Nephron progenitor cell (in vitro differentiated cells): ENCODE data around the gene MYL2.

ENCODE experiments used
- DNase-seq: peaks from one replicate; pipeline ENCODE4 v3.0.0; 2021
- H3K27ac Mint-ChIP-seq: 2 replicates; pipeline ENCODE4 v1.8.0; 2021; ENCODE audit warnings: mild to moderate bottlenecking, moderate library complexity, mixed read lengths
- H3K27me3 Mint-ChIP-seq: 2 replicates; pipeline ENCODE4 v1.8.0; 2021; ENCODE audit warnings: mild to moderate bottlenecking, low read depth, mixed read lengths; ENCODE audit not compliant: poor library complexity
- H3K36me3 Mint-ChIP-seq: 2 replicates; pipeline ENCODE4 v1.8.0; 2021; ENCODE audit warnings: low read depth, mixed read lengths
- H3K4me1 Mint-ChIP-seq: 2 replicates; pipeline ENCODE4 v1.8.0; 2021; ENCODE audit warnings: mixed read lengths
- H3K4me3 Mint-ChIP-seq: 2 replicates; pipeline ENCODE4 v1.8.0; 2021; ENCODE audit warnings: mild to moderate bottlenecking, moderate library complexity, mixed read lengths
- H3K9me3 Mint-ChIP-seq: 2 replicates; pipeline ENCODE4 v1.8.0; 2021; ENCODE audit warnings: mild to moderate bottlenecking, moderate library complexity, mixed read lengths
- TF ChIP-seq, protein P1 (sequence below): fragments of 200-600 bp; sonication (generic); IDR thresholded peaks from 2 replicates; pipeline ENCODE4 v1.5.0; 2021; ENCODE audit warnings: antibody characterized with exemption

Gene MYL2

DNA sequence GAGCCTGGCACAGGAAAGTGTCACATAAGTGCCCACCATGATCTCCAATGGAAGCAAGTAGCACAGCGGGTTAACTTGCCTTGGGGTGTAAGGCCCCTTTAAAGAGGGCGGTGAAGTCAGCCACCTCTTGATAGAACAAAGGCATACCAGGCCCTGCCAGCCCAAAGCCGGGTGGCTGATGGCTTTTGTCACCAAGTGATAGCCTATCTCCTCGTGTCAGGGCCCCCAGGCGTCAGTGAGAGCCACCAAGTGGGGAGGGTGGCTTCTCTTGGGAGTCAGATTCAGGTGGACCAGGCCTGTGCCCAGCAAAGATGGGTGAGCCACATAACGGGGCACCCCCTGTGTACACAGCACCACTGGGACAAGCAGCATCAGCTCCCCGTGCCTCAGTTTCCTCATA lies 8.3 kb upstream of the MYL2 start:
- peaks cover 5% of the 10 kb centered on the region for H3K4me1 Mint-ChIP-seq
- no peaks in the 10 kb centered on the region for H3K36me3 Mint-ChIP-seq
- no peaks in the 10 kb centered on the region for H3K9me3 Mint-ChIP-seq
- no peak overlapping the region for H3K4me3 Mint-ChIP-seq
- TF ChIP-seq, protein P1, sequence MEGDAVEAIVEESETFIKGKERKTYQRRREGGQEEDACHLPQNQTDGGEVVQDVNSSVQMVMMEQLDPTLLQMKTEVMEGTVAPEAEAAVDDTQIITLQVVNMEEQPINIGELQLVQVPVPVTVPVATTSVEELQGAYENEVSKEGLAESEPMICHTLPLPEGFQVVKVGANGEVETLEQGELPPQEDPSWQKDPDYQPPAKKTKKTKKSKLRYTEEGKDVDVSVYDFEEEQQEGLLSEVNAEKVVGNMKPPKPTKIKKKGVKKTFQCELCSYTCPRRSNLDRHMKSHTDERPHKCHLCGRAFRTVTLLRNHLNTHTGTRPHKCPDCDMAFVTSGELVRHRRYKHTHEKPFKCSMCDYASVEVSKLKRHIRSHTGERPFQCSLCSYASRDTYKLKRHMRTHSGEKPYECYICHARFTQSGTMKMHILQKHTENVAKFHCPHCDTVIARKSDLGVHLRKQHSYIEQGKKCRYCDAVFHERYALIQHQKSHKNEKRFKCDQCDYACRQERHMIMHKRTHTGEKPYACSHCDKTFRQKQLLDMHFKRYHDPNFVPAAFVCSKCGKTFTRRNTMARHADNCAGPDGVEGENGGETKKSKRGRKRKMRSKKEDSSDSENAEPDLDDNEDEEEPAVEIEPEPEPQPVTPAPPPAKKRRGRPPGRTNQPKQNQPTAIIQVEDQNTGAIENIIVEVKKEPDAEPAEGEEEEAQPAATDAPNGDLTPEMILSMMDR: no peak
- no peak for DNase-seq
- no peak overlapping the region for H3K27ac Mint-ChIP-seq
- peaks cover 4% of the 10 kb centered on the region for H3K27me3 Mint-ChIP-seq

DNA sequence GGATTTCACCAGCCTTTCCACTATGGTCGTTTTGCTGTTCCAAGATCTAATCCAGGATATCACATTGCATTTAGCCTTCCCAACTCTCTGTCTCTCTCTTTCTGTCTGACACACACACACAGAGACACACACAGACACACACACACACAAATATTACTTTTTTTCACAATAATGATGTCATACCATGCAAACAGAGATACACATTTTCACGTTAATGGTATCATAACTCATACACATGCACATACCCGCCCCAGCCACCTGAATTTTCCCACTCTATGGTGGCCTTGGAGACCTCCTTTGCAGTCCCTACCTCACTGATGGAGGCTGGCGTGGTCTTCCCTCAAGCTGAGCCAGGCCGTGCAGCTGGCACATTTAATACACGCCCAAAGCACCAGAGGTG lies 7.2 kb upstream of the MYL2 start:
- Mint-ChIP-seq H3K36me3 (no peaks in the 10 kb centered on the region), H3K27me3 (peaks cover 9% of the 10 kb centered on the region), H3K4me3 (no peak overlapping the region), H3K27ac (peak overlapping the region; percentile 8), H3K9me3 (no peaks in the 10 kb centered on the region), H3K4me1 (peaks cover 8% of the 10 kb centered on the region)
- TF ChIP-seq, protein P1: no peak
- DNase-seq: no peak

GRCh38 chr12:110923692-110924334 lies 3.4 kb upstream of the MYL2 start:
- peaks cover 15% of the 10 kb centered on the region for H3K27me3 Mint-ChIP-seq
- H3K9me3 Mint-ChIP-seq: no peaks in the 10 kb centered on the region
- H3K36me3 Mint-ChIP-seq: no peaks in the 10 kb centered on the region
- TF ChIP-seq, protein P1: no peak
- H3K4me1 Mint-ChIP-seq: peaks cover 18% of the 10 kb centered on the region
- H3K27ac Mint-ChIP-seq: no peak overlapping the region
- no peak overlapping the region for H3K4me3 Mint-ChIP-seq
- no peak for DNase-seq

DNA sequence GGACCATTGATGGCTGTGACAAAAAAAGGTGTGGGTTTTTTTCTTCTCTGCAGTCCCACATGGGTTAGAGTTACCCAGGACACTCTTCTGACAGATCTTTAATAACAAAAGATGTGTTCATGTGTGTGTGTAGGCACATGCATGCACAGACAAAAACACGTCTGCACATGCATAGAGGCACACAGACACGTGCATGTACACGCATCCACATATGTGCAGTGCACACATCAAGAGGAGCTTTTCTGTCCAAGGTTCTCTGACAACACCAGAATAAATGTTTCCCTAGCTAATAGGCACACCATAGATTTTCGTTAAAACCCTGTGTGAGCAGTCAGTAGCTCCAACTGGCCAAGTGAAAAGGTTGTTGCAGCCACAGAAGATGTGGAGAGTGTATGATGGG lies 2.8 kb upstream of the MYL2 start:
- Mint-ChIP-seq H3K4me3 (no peak overlapping the region), H3K27ac (no peak overlapping the region), H3K4me1 (peaks cover 18% of the 10 kb centered on the region), H3K27me3 (peaks cover 15% of the 10 kb centered on the region), H3K9me3 (no peaks in the 10 kb centered on the region), H3K36me3 (no peaks in the 10 kb centered on the region)
- DNase-seq: no peak
- TF ChIP-seq, protein P1: no peak

- no peak for DNase-seq
- Mint-ChIP-seq H3K9me3 (no peaks in the 10 kb centered on the region), H3K36me3 (no peaks in the 10 kb centered on the region), H3K4me3 (no peak overlapping the region), H3K4me1 (peaks cover 17% of the 10 kb centered on the region), H3K27me3 (peaks cover 15% of the 10 kb centered on the region), H3K27ac (no peak overlapping the region)
- TF ChIP-seq, protein P1: no peak
Measured at GRCh38 chr12:110922652-110923051, 2.3 kb upstream of the MYL2 start.

DNA sequence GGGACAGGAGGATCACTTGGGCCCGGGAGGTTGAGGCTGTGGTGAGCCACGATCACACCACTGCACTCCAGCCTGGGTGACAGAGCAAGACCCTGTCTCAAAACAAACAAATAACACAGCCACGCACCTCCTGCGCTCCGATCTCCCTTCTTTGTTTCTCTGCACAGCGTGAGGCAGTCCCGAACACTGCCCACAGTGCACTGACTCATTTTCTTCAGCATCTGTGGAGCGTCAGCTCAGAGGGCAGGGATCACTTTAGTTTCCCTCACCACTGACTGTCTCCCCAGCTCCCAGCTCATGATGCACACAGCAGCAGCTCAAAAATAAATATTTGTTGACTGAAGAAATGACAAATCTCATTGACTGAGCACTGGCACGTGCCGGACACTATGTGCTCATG lies 883 bp upstream of the MYL2 start:
- no peak for DNase-seq
- H3K36me3 Mint-ChIP-seq: no peaks in the 10 kb centered on the region
- TF ChIP-seq, protein P1: no peak
- no peak overlapping the region for H3K4me3 Mint-ChIP-seq
- H3K27ac Mint-ChIP-seq: no peak overlapping the region
- no peaks in the 10 kb centered on the region for H3K9me3 Mint-ChIP-seq
- peaks cover 11% of the 10 kb centered on the region for H3K27me3 Mint-ChIP-seq
- peaks cover 12% of the 10 kb centered on the region for H3K4me1 Mint-ChIP-seq
